HepG2 (cell line): ENCODE data around the gene CXorf65. TPM values are rescaled to one million over a fixed set of nuclear protein-coding genes. Genes with fewer than 3 reads are reported as not detected.

Source experiments
- ATAC-seq: fragments of 200-7000 bp; cut with Tn5 transposase; 3 replicates; pipeline ENCODE4 v1.9.1; 2020; ENCODE audit warnings: mild to moderate bottlenecking, moderate library complexity
- BruUV-seq: library from RNA; stranded (reverse); fragments of 400-500 nt; replicated peaks from 2 replicates; lab custom pipeline; 2021; lab: Mats Ljungman, UMichigan
- CTCF ChIA-PET: fragments of 300-600 bp; formaldehyde crosslinking; extraction: SDS; loops from one replicate; lab custom pipeline; 2021; ENCODE audit warnings: low total read pairs, inconsistent platforms, low intra/inter-chr PET ratio; lab: Yijun Ruan, JAX
- POLR2A ChIA-PET: fragments of 350-600 bp; sonication (Branson Sonifier 250); formaldehyde crosslinking; loops from one replicate; lab custom pipeline; 2020; ENCODE audit warnings: antibody characterized with exemption, inconsistent platforms; lab: Yijun Ruan, JAX
- DNase-seq: peaks from one replicate; pipeline ENCODE4 v3.0.0-alpha.2; 2015; ENCODE audit warnings: low spot score
- FAIRE-seq: peaks from 3 replicates; lab custom pipeline; 2011; peaks lifted over from hg19 to GRCh38; lab: Jason Lieb, UNC
- H2AFZ ChIP-seq: one replicate; pipeline ENCODE4 v1.6.1; 2011; ENCODE audit warnings: low read length, inconsistent platforms
- H3K27ac ChIP-seq: fragments of 300-600 bp; 3 replicates; pipeline ENCODE4 v1.8.0; 2011; ENCODE audit warnings: mixed run types, mild to moderate bottlenecking, mixed read lengths, low read length, inconsistent platforms; ENCODE audit not compliant: insufficient read depth; ENCODE audit errors: extremely low read length
- H3K27me3 ChIP-seq, 2 experiments: fragments of 200-600 bp in 1 of 2; 2 replicates in 1 of 2; 3 replicates in 1 of 2; pipeline versions ENCODE4 v1.6.0 to v1.8.0; 2011; ENCODE audit warnings: low read length in 2 of 2, mild to moderate bottlenecking in 2 of 2, moderate library complexity in 2 of 2, inconsistent platforms in 1 of 2; ENCODE audit not compliant: insufficient read depth in 2 of 2, control insufficient read depth in 1 of 2
- H3K36me3 ChIP-seq, 2 experiments: fragments of 200-600 bp in 1 of 2; replicated peaks in 1 of 2; 2 replicates in 1 of 2; 3 replicates in 1 of 2; pipeline versions ENCODE4 v1.5.1 to v1.8.0; 2011; ENCODE audit warnings: low read length in 2 of 2, inconsistent platforms in 1 of 2; ENCODE audit not compliant: insufficient read depth in 2 of 2, control insufficient read depth in 1 of 2
- H3K4me1 ChIP-seq: 2 replicates; pipeline ENCODE4 v1.5.1; 2012; ENCODE audit warnings: low read length, inconsistent platforms; ENCODE audit not compliant: insufficient read depth
- H3K4me2 ChIP-seq: 2 replicates; pipeline ENCODE4 v1.6.0; 2011; ENCODE audit warnings: low read depth, low read length, inconsistent platforms
- H3K4me3 ChIP-seq, 3 experiments: fragments of 200-600 bp in 1 of 3; sonication (generic), shearing (Covaris generic) in 1 of 3; replicated peaks in 1 of 3; 2 replicates each; pipeline ENCODE4 v1.5.1; 2011 to 2016; ENCODE audit warnings: low read length in 3 of 3, inconsistent platforms in 2 of 3, low read depth in 2 of 3, mild to moderate bottlenecking in 2 of 3, control low read depth in 1 of 3, mixed read lengths in 1 of 3; ENCODE audit not compliant: insufficient read depth in 1 of 3
- H3K79me2 ChIP-seq: one replicate; pipeline ENCODE4 v1.6.1; 2011; ENCODE audit warnings: low read length, inconsistent platforms; ENCODE audit not compliant: insufficient read depth
- H3K9ac ChIP-seq: 2 replicates; pipeline ENCODE4 v1.6.0; 2011; ENCODE audit warnings: mild to moderate bottlenecking, low read depth, low read length, inconsistent platforms; ENCODE audit not compliant: insufficient read depth
- H3K9me3 ChIP-seq: 2 replicates; pipeline ENCODE4 v1.5.1; 2012; ENCODE audit warnings: mild to moderate bottlenecking, low read length
- H4K20me1 ChIP-seq: 2 replicates; pipeline ENCODE4 v1.6.0; 2011; ENCODE audit warnings: inconsistent platforms, mild to moderate bottlenecking, low read length, moderate library complexity; ENCODE audit not compliant: insufficient read depth
- AKAP8 ChIP-seq: sonication (generic); formaldehyde crosslinking; IDR thresholded peaks from 2 replicates; pipeline ENCODE4 v1.5.1; 2020; ENCODE audit warnings: mild to moderate bottlenecking, missing genetic modification reagents
- BORCS8-MEF2B ChIP-seq: sonication (generic); formaldehyde crosslinking; IDR thresholded peaks from 2 replicates; pipeline ENCODE4 v1.8.0; 2022; ENCODE audit warnings: mild to moderate bottlenecking, missing genetic modification reagents
- CENPBD1 ChIP-seq: sonication (generic); formaldehyde crosslinking; IDR thresholded peaks from 2 replicates; pipeline ENCODE4 v1.8.0; 2022; ENCODE audit warnings: missing genetic modification reagents, low read depth, mild to moderate bottlenecking, borderline replicate concordance
- FOXC1 ChIP-seq: sonication (generic); formaldehyde crosslinking; IDR thresholded peaks from 2 replicates; pipeline ENCODE4 v1.8.0; 2022; ENCODE audit warnings: mild to moderate bottlenecking, missing genetic modification reagents, borderline replicate concordance
- HIC2 ChIP-seq: sonication (generic); formaldehyde crosslinking; IDR thresholded peaks from 2 replicates; pipeline ENCODE4 v1.9.0; 2022; ENCODE audit warnings: low read depth, missing genetic modification reagents
- NR2F2 ChIP-seq: IDR thresholded peaks from 2 replicates; pipeline ENCODE4 v1.6.1; 2012; ENCODE audit warnings: low read depth, inconsistent platforms, borderline replicate concordance
- PBX3 ChIP-seq: sonication (generic); formaldehyde crosslinking; IDR thresholded peaks from 2 replicates; pipeline ENCODE4 v1.8.1; 2023; ENCODE audit warnings: missing genetic modification reagents, inconsistent platforms, borderline replicate concordance
- PHF8 ChIP-seq: sonication (generic); formaldehyde crosslinking; IDR thresholded peaks from 2 replicates; pipeline ENCODE4 v1.5.0; 2020; ENCODE audit warnings: missing genetic modification reagents
- RBM39 ChIP-seq: fragments of 200-400 bp; formaldehyde crosslinking; IDR thresholded peaks from one replicate; pipeline ENCODE4 v1.6.1; 2018; ENCODE audit warnings: antibody characterized with exemption, mild to moderate bottlenecking, low read depth, low read length; ENCODE audit not compliant: poor library complexity, severe bottlenecking
- ZBTB25 ChIP-seq: IDR thresholded peaks from 2 replicates; pipeline ENCODE4 v1.6.1; 2018; ENCODE audit warnings: missing genetic modification reagents
- ZGPAT ChIP-seq: IDR thresholded peaks from 2 replicates; pipeline ENCODE4 v1.6.1; 2016; ENCODE audit warnings: mild to moderate bottlenecking
- ZMYM4 ChIP-seq: sonication (generic); formaldehyde crosslinking; IDR thresholded peaks from 2 replicates; pipeline ENCODE4 v1.8.1; 2023; ENCODE audit warnings: mild to moderate bottlenecking, missing genetic modification reagents
- WGBS: methylation state at CpG from one replicate; pipeline ENCODE4 v1.1.6; 2017; ENCODE audit warnings: low lambda C conversion rate; 5-methylcytosine and 5-hydroxymethylcytosine counted together
- in situ Hi-C: cut with HindIII; loops from 2 replicates; pipeline ENCODE4 v1.10.0; 2017; ENCODE audit warnings: low pct_unique_long_range_greater_than_20kb; ENCODE audit not compliant: extremely low pct_ligation_motif_present
- intact Hi-C: fragments of 100-400 bp; cut with micrococcal nuclease; formaldehyde crosslinking; loops from one replicate; pipeline ENCODE4 v1.10.0; 2022; ENCODE audit not compliant: unreplicated experiment
- polyA plus RNA-seq, 8 experiments: library from polyadenylated mRNA; depleted of rRNA in 3 of 8; stranded (reverse) in 7 of 8; unstranded in 1 of 8; fragments of >200 nt; fragmentation: Illumina TruSeq in 4 of 8; extraction: Trizol in 4 of 8; gene quantifications; 2 replicates each; pipeline versions ENCODE4 v1.2.1 to v1.2.3, GENCODE V29; 2011 to 2016; ENCODE audit warnings: low read depth in 4 of 8, missing spikeins in 1 of 8, mixed read lengths in 1 of 8; ENCODE audit not compliant: insufficient read depth in 1 of 8
- total RNA-seq, 5 experiments: library from RNA; depleted of rRNA; stranded (reverse); fragments of >200 nt; fragmentation: Illumina TruSeq; extraction: Trizol; gene quantifications; 2 replicates each; pipeline ENCODE4 v1.2.3, GENCODE V29; 2016; ENCODE audit warnings: low read depth in 1 of 5

The CXorf65 gene
- total and polyA plus RNA-seq, 2 of the 13 experiments (the other 11 are each of a cell fraction or from before 2014, with no cell fraction given), result not detected

- WGBS, result 85% methylated on average over 4 of the region's 4 CpGs
- no peak overlapping the region for H3K4me2 ChIP-seq
- no peaks in the 10 kb centered on the region for H3K27me3 ChIP-seq
- H3K4me3 ChIP-seq, result no peak overlapping the region
- no peak overlapping the region for H3K27ac ChIP-seq
- ChIA-PET POLR2A (no interaction called here), CTCF (no interaction called here)
- no peaks in the 10 kb centered on the region for H4K20me1 ChIP-seq
- intact Hi-C loops (no loop called here), in situ Hi-C loops (no loop called here)
- peaks cover 23% of the 10 kb centered on the region for H3K4me1 ChIP-seq
- no peak overlapping the region for H2AFZ ChIP-seq
- BruUV-seq, result no TSS peak
- DNase-seq (no peak), ATAC-seq (no peak), FAIRE-seq (no peak)
- H3K79me2 ChIP-seq, result no peaks in the 10 kb centered on the region
- no peaks in the 10 kb centered on the region for H3K9me3 ChIP-seq
- H3K9ac ChIP-seq, result no peak overlapping the region
- TF ChIP-seq CENPBD1 (no peak), FOXC1 (CRISPR knock-in tag) (no peak), NR2F2 (no peak)
- H3K36me3 ChIP-seq, result no peaks in the 10 kb centered on the region
These were observed 705 bp upstream of the CXorf65 start for GRCh38 chrX:71107245-71107644.

GRCh38 chrX:71105628-71106027, 912 bp downstream of the CXorf65 start:
- Histone ChIP-seq H3K4me2 (no peak overlapping the region), H3K4me3 (no peak overlapping the region), H3K4me1 (peaks cover 23% of the 10 kb centered on the region), H4K20me1 (no peaks in the 10 kb centered on the region), H3K9me3 (no peaks in the 10 kb centered on the region), H3K79me2 (no peaks in the 10 kb centered on the region), H3K9ac (no peak overlapping the region), H3K36me3 (no peaks in the 10 kb centered on the region), H2AFZ (no peak overlapping the region), H3K27me3 (no peaks in the 10 kb centered on the region), H3K27ac (no peak overlapping the region)
- ChIA-PET POLR2A (interaction anchor here (0.8 kb wide), 1 partner anchor 13 kb away, joined by 3 read pairs; the partner anchor contains the start of gene MED12), CTCF (no interaction called here)
- in situ Hi-C loops (no loop called here), intact Hi-C loops (no loop called here)
- ATAC-seq, result no peak
- BruUV-seq, result no TSS peak
- DNase-seq, result no peak
- peak; percentile 21 for FAIRE-seq
- 90% methylated on average over 3 of the region's 3 CpGs for WGBS
- TF ChIP-seq PBX3 (CRISPR knock-in tag) (no peak), AKAP8 (CRISPR knock-in tag) (no peak), ZGPAT (CRISPR knock-in tag) (no peak), RBM39 (no peak), ZMYM4 (CRISPR knock-in tag) (no peak), BORCS8-MEF2B (no peak), ZBTB25 (no peak), HIC2 (CRISPR knock-in tag) (no peak), PHF8 (CRISPR knock-in tag) (no peak)
